Naive thymus-derived CD8-positive, alpha-beta T cell (primary cell): ENCODE results near the gene LIMS3. TPM values are rescaled to one million over a fixed set of nuclear protein-coding genes. Genes with fewer than 3 reads are reported as not detected.
"Not testable (repeated sequence)": the region's sequence is repeated elsewhere in the genome, so short reads cannot be mapped to it uniquely, and the experiment has no call there.

Experiments used
- ATAC-seq, 2 donors: fragments of 150-1000 bp; cut with Tn5 transposase in 1 of 2; sonication (Bioruptor Pico), chemical (Tn5 transposase) in 1 of 2; 1 replicate in 1 of 2; 2 replicates in 1 of 2; pipeline ENCODE4 v1.10.0; 2021; ENCODE audit warnings: mild to moderate bottlenecking in 2 of 2, moderate library complexity in 2 of 2
- POLR2A ChIA-PET: fragments of 350-600 bp; sonication (Branson Sonifier 250); formaldehyde crosslinking; loops from one replicate; lab custom pipeline; 2021; ENCODE audit warnings: antibody characterized with exemption; lab: Charles Lee
- DNase-seq, 10 donors: peaks; one replicate each; pipeline versions ENCODE4 v3.0.0 to v3.0.0-alpha.2; 2020 to 2022
- H3K27ac Mint-ChIP-seq, 10 donors: one replicate each; pipeline ENCODE4 v1.8.0; 2020 to 2022; ENCODE audit warnings: mild to moderate bottlenecking in 10 of 10, mixed read lengths in 10 of 10, moderate library complexity in 4 of 10, inconsistent platforms in 1 of 10
- H3K27me3 Mint-ChIP-seq, 5 donors: one replicate each; pipeline ENCODE4 v1.8.0; 2021 to 2022; ENCODE audit warnings: mixed read lengths in 5 of 5
- H3K36me3 Mint-ChIP-seq, 3 donors: one replicate each; pipeline ENCODE4 v1.8.0; 2020 to 2022; ENCODE audit warnings: mixed read lengths in 3 of 3, mild to moderate bottlenecking in 2 of 3, inconsistent platforms in 1 of 3
- H3K4me1 Mint-ChIP-seq, 4 donors: one replicate each; pipeline ENCODE4 v1.8.0; 2021 to 2022; ENCODE audit warnings: mixed read lengths in 4 of 4
- H3K4me3 Mint-ChIP-seq, 10 donors: one replicate each; pipeline ENCODE4 v1.8.0; 2020 to 2022; ENCODE audit warnings: mild to moderate bottlenecking in 10 of 10, mixed read lengths in 10 of 10, moderate library complexity in 6 of 10, inconsistent platforms in 1 of 10
- H3K9me3 Mint-ChIP-seq, 9 donors: one replicate each; pipeline ENCODE4 v1.8.0; 2020 to 2022; ENCODE audit warnings: mixed read lengths in 9 of 9, mild to moderate bottlenecking in 3 of 9, inconsistent platforms in 1 of 9, moderate library complexity in 1 of 9
- polyA plus RNA-seq, 3 donors: library from polyadenylated mRNA; unstranded; fragments of 300-500 nt; fragmentation: Illumina TruSeq; gene quantifications; one replicate each; pipeline ENCODE4 v1.2.3, GENCODE V29; 2021
- total RNA-seq, 8 experiments: library from RNA in 2 of 8; stranded (reverse) in 2 of 8; gene quantifications; one replicate each; pipeline ENCODE4 v1.2.3 and lab custom pipeline; 2021 to 2026

The LIMS3 gene
- total and polyA plus RNA-seq, 5 experiments from 2014 or later: 0.23 to 1.8 (median 0.62) TPM; not detected in 1

GRCh38 chr2:109947262-109947958 is 48.9 kb downstream of the LIMS3 start:
- H3K27ac Mint-ChIP-seq, H3K36me3 Mint-ChIP-seq, H3K9me3 Mint-ChIP-seq, H3K27me3 Mint-ChIP-seq, H3K4me3 Mint-ChIP-seq, H3K4me1 Mint-ChIP-seq, POLR2A ChIA-PET, DNase-seq: not testable (repeated sequence)
- ATAC-seq: peak; percentile 14 to 62

GRCh38 chr2:109947959-109948520 is 49.6 kb downstream of the LIMS3 start:
- POLR2A ChIA-PET, H3K9me3 Mint-ChIP-seq, DNase-seq, H3K4me1 Mint-ChIP-seq, H3K27me3 Mint-ChIP-seq, H3K27ac Mint-ChIP-seq, H3K36me3 Mint-ChIP-seq, H3K4me3 Mint-ChIP-seq: not testable (repeated sequence)
- peak; percentile 42 to 52 for ATAC-seq

GRCh38 chr2:109950146-109950843 is 51.8 kb downstream of the LIMS3 start:
- H3K36me3 Mint-ChIP-seq, H3K4me1 Mint-ChIP-seq, H3K4me3 Mint-ChIP-seq, DNase-seq, H3K27ac Mint-ChIP-seq, H3K27me3 Mint-ChIP-seq, ATAC-seq, H3K9me3 Mint-ChIP-seq, POLR2A ChIA-PET: not testable (repeated sequence)

GRCh38 chr2:109963942-109964341 is 65.5 kb downstream of the LIMS3 start:
- not testable (repeated sequence) for H3K27me3 Mint-ChIP-seq, H3K4me3 Mint-ChIP-seq

GRCh38 chr2:109965482-109965881 is 67.0 kb downstream of the LIMS3 start:
- DNase-seq, POLR2A ChIA-PET, H3K4me3 Mint-ChIP-seq, H3K9me3 Mint-ChIP-seq, ATAC-seq, H3K4me1 Mint-ChIP-seq, H3K36me3 Mint-ChIP-seq, H3K27me3 Mint-ChIP-seq, H3K27ac Mint-ChIP-seq: not testable (repeated sequence)

More at GRCh38 chr2:109963942-109964341, 65.5 kb downstream of the LIMS3 start:
- H3K4me1 Mint-ChIP-seq, ATAC-seq, POLR2A ChIA-PET, H3K36me3 Mint-ChIP-seq, H3K9me3 Mint-ChIP-seq, H3K27ac Mint-ChIP-seq, DNase-seq: not testable (repeated sequence)

- H3K27ac Mint-ChIP-seq, H3K4me1 Mint-ChIP-seq, H3K9me3 Mint-ChIP-seq, H3K36me3 Mint-ChIP-seq, ATAC-seq, H3K4me3 Mint-ChIP-seq, DNase-seq, H3K27me3 Mint-ChIP-seq, POLR2A ChIA-PET: not testable (repeated sequence)
Observed at GRCh38 chr2:109966107-109966736, 67.7 kb downstream of the LIMS3 start.

GRCh38 chr2:109966858-109967257 is 68.4 kb downstream of the LIMS3 start:
- H3K27me3 Mint-ChIP-seq, H3K27ac Mint-ChIP-seq, H3K36me3 Mint-ChIP-seq, H3K4me1 Mint-ChIP-seq, POLR2A ChIA-PET, H3K9me3 Mint-ChIP-seq, H3K4me3 Mint-ChIP-seq, ATAC-seq, DNase-seq: not testable (repeated sequence)

- POLR2A ChIA-PET, H3K27me3 Mint-ChIP-seq, H3K9me3 Mint-ChIP-seq, H3K4me1 Mint-ChIP-seq, H3K36me3 Mint-ChIP-seq, H3K4me3 Mint-ChIP-seq, H3K27ac Mint-ChIP-seq, DNase-seq: not testable (repeated sequence)
- peak; percentile 74 to 77 for ATAC-seq
Observed at GRCh38 chr2:109969864-109970263, 71.4 kb downstream of the LIMS3 start.

- DNase-seq, H3K9me3 Mint-ChIP-seq, H3K36me3 Mint-ChIP-seq, H3K27ac Mint-ChIP-seq, H3K4me3 Mint-ChIP-seq, H3K4me1 Mint-ChIP-seq, H3K27me3 Mint-ChIP-seq, POLR2A ChIA-PET, ATAC-seq: not testable (repeated sequence)
Observed at GRCh38 chr2:109971710-109972109, 73.2 kb downstream of the LIMS3 start.

Other genes starting within 250 kb of the LIMS3 start
- 100 to 1,000 TPM in 1 of 2 experiments, 10 to 100 TPM in 1; 90.2 to 111 TPM for gene RGPD5, start 104.4 kb upstream of the LIMS3 start, total RNA-seq
- gene RGPD5, start 104.4 kb upstream of the LIMS3 start, polyA plus RNA-seq: 1 to 10 TPM; 2.8 to 6.2 (median 3.3) TPM
- under 1 TPM; 0.55 to 0.88 TPM for gene MALL, start 217.1 kb downstream of the LIMS3 start, total RNA-seq
- not detected for gene MALL, start 217.1 kb downstream of the LIMS3 start, polyA plus RNA-seq